Adrenal gland (tissue), 5 donors: ENCODE results near the gene UQCRH.
"Not testable (repeated sequence)": the region's sequence is repeated elsewhere in the genome, so short reads cannot be mapped to it uniquely, and the experiment has no call there.

Source experiments
- CTCF ChIP-seq, 6 experiments: fragments of 450-650 bp in 4 of 6; fragments of 200-600 bp in 2 of 6; sonication (generic) in 1 of 6; IDR thresholded peaks; 1 replicate in 5 of 6; 2 replicates in 1 of 6; pipeline versions ENCODE4 v1.5.1 to v1.8.0; 2016 to 2021; ENCODE audit warnings: antibody characterized with exemption in 6 of 6, mild to moderate bottlenecking in 2 of 6, moderate library complexity in 1 of 6
- POLR2A ChIP-seq, 2 donors: fragments of 450-650 bp; IDR thresholded peaks; one replicate each; pipeline ENCODE4 v1.6.1; 2017; ENCODE audit warnings: antibody characterized with exemption in 2 of 2, mild to moderate bottlenecking in 2 of 2, moderate library complexity in 1 of 2
- donor health status: DM: no; HTN: no; CAD: no.

DNA sequence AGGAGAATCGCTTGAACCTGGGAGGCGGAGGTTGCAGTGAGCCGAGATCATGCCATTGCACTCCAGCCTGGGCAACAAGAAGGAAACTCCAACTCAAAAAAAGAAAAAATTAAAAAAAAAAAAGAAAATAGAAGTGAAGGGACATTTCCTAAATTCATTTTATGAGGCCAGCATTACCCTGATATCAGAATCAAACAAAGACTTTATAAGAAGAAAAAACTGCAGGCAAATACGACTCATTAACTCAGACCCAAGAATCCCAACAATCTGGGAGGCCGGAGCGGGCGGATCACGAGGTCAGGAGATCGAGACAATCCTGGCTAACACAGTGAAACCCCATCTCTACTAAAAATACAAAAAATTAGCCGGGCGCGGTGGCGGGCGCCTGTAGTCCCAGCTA lies 33.9 kb downstream of the UQCRH start:
- not testable (repeated sequence) for TF ChIP-seq CTCF, POLR2A (IDR thresholded peaks at IDR 0.05)
